Breast epithelium (tissue), 4 donors: ENCODE measurements around the gene FAM89B. TPM values are rescaled to one million over a fixed set of nuclear protein-coding genes. Genes with fewer than 3 reads are reported as not detected.

Experiments used
- DNase-seq, 2 donors: peaks; one replicate each; pipeline ENCODE4 v3.0.0-alpha.2; 2019; ENCODE audit warnings: low spot score in 2 of 2
- H3K27ac ChIP-seq, 2 donors: fragments of 200-600 bp; sonication (generic) in 1 of 2; one replicate each; pipeline ENCODE4 v1.5.1; 2016 to 2019; ENCODE audit warnings: mild to moderate bottlenecking in 1 of 2
- H3K27me3 ChIP-seq, 2 donors: fragments of 200-600 bp; sonication (generic) in 1 of 2; one replicate each; pipeline versions ENCODE4 v1.5.1 to v1.6.0; 2017 to 2019; ENCODE audit warnings: control low read depth in 1 of 2, mild to moderate bottlenecking in 1 of 2
- H3K36me3 ChIP-seq: fragments of 200-600 bp; one replicate; pipeline ENCODE4 v1.5.1; 2019
- H3K4me1 ChIP-seq, 2 donors: fragments of 200-600 bp; sonication (generic); one replicate each; pipeline ENCODE4 v1.5.1; 2016 to 2019; ENCODE audit warnings: control low read depth in 1 of 2
- H3K4me3 ChIP-seq, 3 donors: fragments of 200-600 bp; sonication (generic); 1 replicate in 2 of 3; 2 replicates in 1 of 3; pipeline ENCODE4 v1.5.1; 2016 to 2019; ENCODE audit warnings: mild to moderate bottlenecking in 3 of 3, moderate library complexity in 2 of 3
- H3K9me3 ChIP-seq, 2 donors: fragments of 200-600 bp; sonication (generic) in 1 of 2; one replicate each; pipeline ENCODE4 v1.5.1; 2016 to 2019; ENCODE audit warnings: control low read depth in 1 of 2
- POLR2A ChIP-seq: fragments of 450-650 bp; IDR thresholded peaks from one replicate; pipeline ENCODE4 v1.6.1; 2016; ENCODE audit warnings: antibody characterized with exemption, mild to moderate bottlenecking, moderate library complexity
- POLR2AphosphoS5 ChIP-seq, 3 donors: sonication (generic); formaldehyde crosslinking; IDR thresholded peaks; one replicate each; pipeline ENCODE4 v1.6.1; 2017; ENCODE audit warnings: antibody characterized with exemption in 3 of 3
- intact Hi-C: fragments of 100-400 bp; cut with DNase I; formaldehyde crosslinking; loops from one replicate; pipeline ENCODE4 v1.15.1; 2023; ENCODE audit warnings: low total_unique reads
- total RNA-seq, 3 donors: library from RNA; depleted of rRNA; stranded (reverse); fragments of >200 nt; gene quantifications; one replicate each; pipeline ENCODE4 v1.1.0, GENCODE V29; 2016
- TF ChIP-seq, protein P1 (sequence below), 3 donors: fragments of 450-650 bp; IDR thresholded peaks; one replicate each; pipeline ENCODE4 v1.5.1; 2016 to 2017; ENCODE audit warnings: antibody characterized with exemption in 3 of 3, mild to moderate bottlenecking in 3 of 3, moderate library complexity in 3 of 3

The FAM89B gene
- total RNA-seq, 3 donors from 2014 or later: 37.4 to 51.4 (median 40.8) TPM

DNA sequence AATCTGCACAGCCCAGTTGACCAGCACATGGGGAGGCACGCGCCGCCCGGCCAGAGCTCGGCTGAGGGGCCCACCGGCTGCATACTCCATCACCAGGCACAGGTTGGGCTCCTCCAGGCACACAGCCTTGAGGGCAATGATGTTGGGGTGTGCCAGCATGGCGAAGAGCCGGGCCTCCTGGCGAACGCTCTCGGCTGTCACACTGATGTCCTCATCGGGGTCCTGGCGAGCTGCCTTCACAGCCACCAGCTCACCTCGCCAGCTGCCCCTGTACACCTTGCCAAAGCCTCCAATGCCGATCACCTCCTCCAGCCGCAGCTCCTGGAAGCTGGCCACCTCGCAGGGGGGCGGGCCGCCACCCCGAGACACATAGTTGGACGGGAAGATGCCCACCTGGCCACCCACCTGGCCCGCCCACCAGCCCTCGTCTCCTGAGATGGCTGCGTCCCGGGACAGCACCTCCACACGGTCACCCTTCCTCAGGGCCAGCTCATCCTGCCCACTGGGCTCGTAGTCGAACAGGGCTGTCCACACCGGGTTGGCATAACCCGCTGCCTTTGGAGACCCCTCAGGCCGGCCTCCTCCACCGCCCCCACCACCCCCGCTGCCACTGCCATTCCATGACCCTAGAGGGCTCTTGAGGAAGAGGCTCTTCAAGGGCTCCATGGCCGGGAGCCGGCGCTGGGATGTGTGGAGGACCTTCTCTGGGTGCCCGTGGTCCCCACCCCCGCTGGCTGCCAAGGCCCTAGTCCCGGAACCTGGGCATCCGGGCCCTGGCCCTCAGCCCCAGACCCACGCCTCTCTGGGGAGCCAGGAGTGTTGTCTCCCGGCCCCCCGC is 41.0 kb downstream of the FAM89B start:
- H3K4me1 ChIP-seq: peaks cover 12 to 29% of the 10 kb centered on the region in 2 donors
- peak in 1 of 2 donors; percentile 51 for DNase-seq
- peak overlapping the region; percentile 95 to 97 (median 97) for H3K4me3 ChIP-seq
- intact Hi-C loops: loop anchor here (5.0 kb wide), 1 partner anchor 36 kb away; the partner anchor contains the start of gene EHBP1L1
- H3K27ac ChIP-seq: peak overlapping the region; percentile 93 to 97
- H3K36me3 ChIP-seq: no peaks in the 10 kb centered on the region
- TF ChIP-seq POLR2A (no peak), POLR2AphosphoS5 (IDR thresholded peaks at IDR 0.05) (no peak)
- TF ChIP-seq, protein P1, sequence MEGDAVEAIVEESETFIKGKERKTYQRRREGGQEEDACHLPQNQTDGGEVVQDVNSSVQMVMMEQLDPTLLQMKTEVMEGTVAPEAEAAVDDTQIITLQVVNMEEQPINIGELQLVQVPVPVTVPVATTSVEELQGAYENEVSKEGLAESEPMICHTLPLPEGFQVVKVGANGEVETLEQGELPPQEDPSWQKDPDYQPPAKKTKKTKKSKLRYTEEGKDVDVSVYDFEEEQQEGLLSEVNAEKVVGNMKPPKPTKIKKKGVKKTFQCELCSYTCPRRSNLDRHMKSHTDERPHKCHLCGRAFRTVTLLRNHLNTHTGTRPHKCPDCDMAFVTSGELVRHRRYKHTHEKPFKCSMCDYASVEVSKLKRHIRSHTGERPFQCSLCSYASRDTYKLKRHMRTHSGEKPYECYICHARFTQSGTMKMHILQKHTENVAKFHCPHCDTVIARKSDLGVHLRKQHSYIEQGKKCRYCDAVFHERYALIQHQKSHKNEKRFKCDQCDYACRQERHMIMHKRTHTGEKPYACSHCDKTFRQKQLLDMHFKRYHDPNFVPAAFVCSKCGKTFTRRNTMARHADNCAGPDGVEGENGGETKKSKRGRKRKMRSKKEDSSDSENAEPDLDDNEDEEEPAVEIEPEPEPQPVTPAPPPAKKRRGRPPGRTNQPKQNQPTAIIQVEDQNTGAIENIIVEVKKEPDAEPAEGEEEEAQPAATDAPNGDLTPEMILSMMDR (IDR thresholded peaks at IDR 0.05): no peak
- no peaks in the 10 kb centered on the region for H3K9me3 ChIP-seq
- H3K27me3 ChIP-seq: no peaks in the 10 kb centered on the region

- H3K36me3 ChIP-seq: no peaks in the 10 kb centered on the region
- peak within 1 kb of the TSS; percentile 93 to 97 for H3K27ac ChIP-seq
- TF ChIP-seq, protein P1 (IDR thresholded peaks at IDR 0.05): peak in 1 of 3 donors; percentile 7
- TF ChIP-seq POLR2A (peak; percentile 42), POLR2AphosphoS5 (IDR thresholded peaks at IDR 0.05) (peak; percentile 36 to 80 (median 57))
- H3K27me3 ChIP-seq: no peaks in the 10 kb centered on the region
- peak; percentile 100 for DNase-seq
- no peaks in the 10 kb centered on the region for H3K9me3 ChIP-seq
- peak within 1 kb of the TSS; percentile 95 to 97 (median 97) for H3K4me3 ChIP-seq
- intact Hi-C loops: no loop called here
- H3K4me1 ChIP-seq: peaks cover 12 to 29% of the 10 kb centered on the region in 2 donors
These were observed 43.1 kb downstream of the FAM89B start, which contains the start of gene PCNX3 for GRCh38 chr11:65615229-65615949. Gene PCNX3 (plus strand): TSS chr11:65615776. CDS start chr11:65616312, 536 bp downstream.

DNA sequence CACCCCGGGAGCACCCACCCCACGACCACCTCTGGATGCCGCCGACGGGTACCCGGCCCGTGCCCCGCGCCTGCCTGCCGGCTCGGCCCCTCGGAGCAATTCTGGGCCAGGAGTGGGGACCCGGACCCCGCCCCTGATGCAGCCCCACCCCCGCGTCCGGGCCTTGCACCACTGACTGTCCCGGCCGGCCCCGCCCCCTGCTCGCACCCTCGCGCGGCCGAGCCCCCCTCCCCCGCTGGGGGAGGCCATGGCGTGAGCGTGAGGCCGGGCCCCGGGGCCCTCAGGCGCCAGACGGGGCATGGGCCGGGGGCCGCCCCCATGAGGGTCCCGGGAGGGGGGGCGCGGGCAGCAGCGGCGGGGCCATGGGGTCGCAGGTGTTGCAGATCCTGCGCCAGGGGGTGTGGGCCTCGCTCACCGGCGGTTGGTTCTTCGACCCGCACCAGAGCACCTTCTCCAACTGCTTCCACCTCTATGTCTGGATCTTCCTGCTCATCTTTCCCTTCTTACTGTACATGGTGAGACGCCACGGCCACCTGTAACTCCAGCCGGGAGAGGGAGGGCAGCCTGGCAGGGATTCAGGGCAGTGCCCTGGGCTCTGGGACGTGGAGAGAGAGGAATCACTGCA is 43.7 kb downstream of the FAM89B start:
- peak overlapping the region; percentile 95 to 97 (median 97) for H3K4me3 ChIP-seq
- no peak for DNase-seq
- H3K9me3 ChIP-seq: no peaks in the 10 kb centered on the region
- no peaks in the 10 kb centered on the region for H3K27me3 ChIP-seq
- no peaks in the 10 kb centered on the region for H3K36me3 ChIP-seq
- intact Hi-C loops: no loop called here
- TF ChIP-seq, protein P1 (IDR thresholded peaks at IDR 0.05): no peak
- TF ChIP-seq POLR2AphosphoS5 (IDR thresholded peaks at IDR 0.05) (no peak), POLR2A (no peak)
- peaks cover 11 to 29% of the 10 kb centered on the region in 2 donors for H3K4me1 ChIP-seq
- peak overlapping the region; percentile 93 to 97 for H3K27ac ChIP-seq

DNA sequence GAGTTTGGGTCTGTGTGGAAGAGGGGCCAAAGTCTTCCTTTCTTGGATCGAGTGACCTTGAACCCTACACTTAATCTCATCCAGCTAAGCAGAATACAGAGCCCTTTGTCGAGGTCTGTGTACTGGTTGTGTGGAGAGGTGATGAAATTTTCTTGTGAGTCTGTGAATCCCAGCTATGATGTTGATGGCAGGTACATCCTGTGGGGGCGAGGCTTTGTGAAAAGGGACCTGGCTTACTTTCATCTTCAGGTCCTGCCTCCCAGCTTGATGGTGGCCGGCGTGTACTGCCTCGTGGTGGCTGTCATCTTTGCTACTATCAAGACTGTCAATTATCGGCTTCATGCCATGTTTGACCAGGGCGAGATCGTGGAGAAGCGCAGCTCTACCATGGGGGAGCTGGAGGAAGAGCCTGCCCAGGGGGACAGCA is 44.2 kb downstream of the FAM89B start:
- Histone ChIP-seq H3K4me3 (peak overlapping the region; percentile 95 to 97 (median 97)), H3K27ac (peak overlapping the region; percentile 93 to 97), H3K27me3 (no peaks in the 10 kb centered on the region), H3K36me3 (no peaks in the 10 kb centered on the region), H3K4me1 (peaks cover 6 to 27% of the 10 kb centered on the region in 2 donors), H3K9me3 (no peaks in the 10 kb centered on the region)
- TF ChIP-seq POLR2A: no peak
- TF ChIP-seq, protein P1 (IDR thresholded peaks at IDR 0.05): no peak
- no peak for TF ChIP-seq POLR2AphosphoS5 (IDR thresholded peaks at IDR 0.05)
- no peak for DNase-seq
- intact Hi-C loops: no loop called here
